Nephron (organoid): ENCODE data around the gene BIRC2.

Experiments
- H3K27ac Mint-ChIP-seq, 3 experiments: 2 replicates each; pipeline ENCODE4 v1.8.0; 2020; ENCODE audit warnings: mixed read lengths in 3 of 3, mild to moderate bottlenecking in 2 of 3, moderate library complexity in 1 of 3
- H3K27me3 Mint-ChIP-seq: 2 replicates; pipeline ENCODE4 v1.8.0; 2021; ENCODE audit warnings: low read depth, mild to moderate bottlenecking, moderate library complexity, mixed read lengths
- H3K36me3 Mint-ChIP-seq: 2 replicates; pipeline ENCODE4 v1.8.0; 2020; ENCODE audit warnings: low read depth, mixed read lengths
- H3K4me1 Mint-ChIP-seq: 2 replicates; pipeline ENCODE4 v1.8.0; 2020; ENCODE audit warnings: mixed read lengths
- H3K4me3 Mint-ChIP-seq, 3 experiments: 2 replicates each; pipeline ENCODE4 v1.8.0; 2020; ENCODE audit warnings: mild to moderate bottlenecking in 3 of 3, mixed read lengths in 3 of 3, moderate library complexity in 2 of 3
- H3K9me3 Mint-ChIP-seq: 2 replicates; pipeline ENCODE4 v1.8.0; 2020; ENCODE audit warnings: mixed read lengths
- TF ChIP-seq, protein P1 (sequence below), 3 experiments: fragments of 200-600 bp; sonication (generic); IDR thresholded peaks; one replicate each; pipeline ENCODE4 v1.5.0; 2021; ENCODE audit warnings: antibody characterized with exemption in 3 of 3; ENCODE audit not compliant: unreplicated experiment in 3 of 3

The BIRC2 gene

DNA sequence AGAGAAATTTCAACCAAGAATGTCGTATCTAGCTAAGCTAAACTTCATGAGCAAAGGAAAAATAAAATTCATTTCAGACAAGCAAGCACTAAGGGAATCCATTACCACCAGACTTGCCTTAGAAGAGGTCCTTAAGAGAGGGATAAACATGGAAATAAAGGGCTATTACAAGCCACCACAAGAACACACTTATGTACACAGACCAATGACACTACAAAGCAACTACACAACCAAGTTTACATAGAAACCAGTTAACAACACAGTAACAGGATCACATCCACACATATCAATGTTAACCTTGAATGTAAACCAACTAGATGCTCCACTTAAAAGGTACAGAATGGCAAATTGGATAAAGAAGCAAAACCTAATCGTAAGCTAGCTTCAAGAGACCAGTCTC lies 67.5 kb downstream of the BIRC2 start:
- Mint-ChIP-seq H3K4me1 (peaks cover 8% of the 10 kb centered on the region), H3K36me3 (peaks cover 65% of the 10 kb centered on the region), H3K9me3 (peaks cover 39% of the 10 kb centered on the region), H3K27ac (no peak overlapping the region), H3K4me3 (no peak overlapping the region), H3K27me3 (no peaks in the 10 kb centered on the region)
- TF ChIP-seq, protein P1, sequence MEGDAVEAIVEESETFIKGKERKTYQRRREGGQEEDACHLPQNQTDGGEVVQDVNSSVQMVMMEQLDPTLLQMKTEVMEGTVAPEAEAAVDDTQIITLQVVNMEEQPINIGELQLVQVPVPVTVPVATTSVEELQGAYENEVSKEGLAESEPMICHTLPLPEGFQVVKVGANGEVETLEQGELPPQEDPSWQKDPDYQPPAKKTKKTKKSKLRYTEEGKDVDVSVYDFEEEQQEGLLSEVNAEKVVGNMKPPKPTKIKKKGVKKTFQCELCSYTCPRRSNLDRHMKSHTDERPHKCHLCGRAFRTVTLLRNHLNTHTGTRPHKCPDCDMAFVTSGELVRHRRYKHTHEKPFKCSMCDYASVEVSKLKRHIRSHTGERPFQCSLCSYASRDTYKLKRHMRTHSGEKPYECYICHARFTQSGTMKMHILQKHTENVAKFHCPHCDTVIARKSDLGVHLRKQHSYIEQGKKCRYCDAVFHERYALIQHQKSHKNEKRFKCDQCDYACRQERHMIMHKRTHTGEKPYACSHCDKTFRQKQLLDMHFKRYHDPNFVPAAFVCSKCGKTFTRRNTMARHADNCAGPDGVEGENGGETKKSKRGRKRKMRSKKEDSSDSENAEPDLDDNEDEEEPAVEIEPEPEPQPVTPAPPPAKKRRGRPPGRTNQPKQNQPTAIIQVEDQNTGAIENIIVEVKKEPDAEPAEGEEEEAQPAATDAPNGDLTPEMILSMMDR (IDR thresholded peaks at IDR 0.05; ENCODE audit: unreplicated experiment in 3 of 3), result no peak

DNA sequence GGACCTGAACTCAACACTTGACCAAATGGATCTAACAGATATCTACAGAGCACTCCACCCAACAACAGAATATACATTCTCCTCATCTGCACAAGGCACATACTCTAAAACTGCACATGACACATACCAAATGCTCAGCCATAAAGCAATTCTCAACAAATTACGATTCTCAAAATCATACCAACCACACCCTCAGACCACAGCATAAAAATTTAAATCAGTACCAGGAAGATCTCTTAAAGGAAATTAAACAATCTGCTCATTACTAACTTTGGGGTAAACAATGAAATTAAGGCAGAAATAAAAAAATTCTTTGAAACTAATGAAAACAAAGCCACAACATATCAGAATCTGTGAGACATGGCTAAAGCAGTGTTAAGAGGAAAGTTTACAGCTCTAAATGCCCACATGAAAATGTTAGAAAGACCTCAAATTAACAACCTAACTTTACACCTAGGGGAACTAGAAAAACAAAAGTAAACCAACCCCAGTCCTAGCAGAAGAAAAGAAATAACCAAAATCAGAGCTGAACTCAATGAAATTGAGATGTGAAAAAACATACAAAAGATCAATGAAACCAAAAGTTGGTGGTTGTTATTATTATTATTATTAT lies 68.4 kb downstream of the BIRC2 start:
- Mint-ChIP-seq H3K27me3 (no peaks in the 10 kb centered on the region), H3K36me3 (peaks cover 67% of the 10 kb centered on the region), H3K9me3 (peaks cover 39% of the 10 kb centered on the region), H3K27ac (no peak overlapping the region), H3K4me1 (peaks cover 13% of the 10 kb centered on the region), H3K4me3 (no peak overlapping the region)
- TF ChIP-seq, protein P1 (IDR thresholded peaks at IDR 0.05; ENCODE audit: unreplicated experiment in 3 of 3), result no peak

DNA sequence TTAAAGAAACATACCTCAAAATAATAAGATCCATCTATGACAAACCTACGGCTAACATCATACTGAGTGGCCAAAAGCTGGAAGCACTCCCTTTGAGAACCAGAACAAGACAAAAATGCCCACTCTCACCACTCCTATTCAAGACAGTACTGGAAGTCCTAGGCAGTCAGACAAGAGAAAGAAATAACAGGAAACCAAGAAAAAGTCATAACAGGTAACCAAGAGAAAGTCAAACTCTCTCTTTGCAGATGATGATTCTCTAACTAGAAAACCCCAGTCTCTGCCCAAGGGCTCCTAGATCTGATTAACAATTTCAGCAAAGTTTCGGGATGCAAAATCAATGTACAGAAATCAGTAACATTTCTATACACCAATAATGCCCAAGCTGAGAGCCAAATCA lies 70.0 kb downstream of the BIRC2 start:
- Mint-ChIP-seq H3K4me3 (no peak overlapping the region), H3K27me3 (no peaks in the 10 kb centered on the region), H3K9me3 (peaks cover 39% of the 10 kb centered on the region), H3K36me3 (peaks cover 60% of the 10 kb centered on the region), H3K27ac (no peak overlapping the region), H3K4me1 (peaks cover 24% of the 10 kb centered on the region)
- TF ChIP-seq, protein P1 (IDR thresholded peaks at IDR 0.05; ENCODE audit: unreplicated experiment in 3 of 3), result no peak

DNA sequence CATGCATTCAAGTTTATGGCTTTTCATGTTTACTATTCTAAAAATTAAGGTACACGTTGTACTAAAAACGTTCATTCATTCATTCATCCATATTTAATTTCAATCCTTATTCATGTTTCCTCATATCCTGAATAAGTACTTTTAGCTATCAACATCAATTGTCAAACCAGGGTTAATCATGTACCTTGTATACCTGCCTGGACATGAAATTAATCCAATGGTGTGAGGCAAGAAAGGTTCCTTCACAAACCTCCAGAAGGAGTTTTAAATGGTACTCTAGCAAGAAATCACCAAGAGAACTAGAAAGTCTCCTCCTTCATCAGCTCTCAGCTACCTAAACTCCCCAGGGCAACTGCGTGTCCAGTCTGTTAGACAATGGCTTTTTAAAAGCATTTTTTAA lies 72.2 kb downstream of the BIRC2 start:
- peaks cover 40% of the 10 kb centered on the region for H3K4me1 Mint-ChIP-seq
- no peaks in the 10 kb centered on the region for H3K27me3 Mint-ChIP-seq

DNA sequence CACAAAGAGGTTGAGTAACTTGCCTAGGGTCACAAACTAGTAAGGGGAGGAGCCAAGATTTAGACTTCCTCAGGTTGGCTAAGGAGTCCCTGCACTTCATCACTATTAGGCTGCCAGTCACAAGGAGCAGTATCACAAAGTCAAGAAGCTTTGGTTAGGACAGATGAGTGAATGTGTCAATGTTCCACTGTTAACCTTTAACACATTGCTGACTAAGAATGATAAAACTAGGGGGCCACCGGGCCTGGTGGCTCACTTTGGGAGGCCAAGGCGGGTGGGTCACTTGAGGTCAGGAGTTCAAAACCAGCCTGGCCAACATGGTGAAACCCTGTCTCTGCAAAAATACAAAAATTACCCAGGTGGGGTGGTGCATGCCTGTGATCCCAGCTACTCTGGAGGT lies 73.5 kb downstream of the BIRC2 start:
- H3K27ac Mint-ChIP-seq, result peak overlapping the region; percentile 71 to 81 (median 74)
- H3K4me3 Mint-ChIP-seq, result no peak overlapping the region
- H3K27me3 Mint-ChIP-seq, result no peaks in the 10 kb centered on the region
- peaks cover 41% of the 10 kb centered on the region for H3K36me3 Mint-ChIP-seq
- peaks cover 40% of the 10 kb centered on the region for H3K4me1 Mint-ChIP-seq
- peaks cover 21% of the 10 kb centered on the region for H3K9me3 Mint-ChIP-seq
- TF ChIP-seq, protein P1 (IDR thresholded peaks at IDR 0.05; ENCODE audit: unreplicated experiment in 3 of 3), result no peak

More for the DNA sequence above, 72.2 kb downstream of the BIRC2 start:
- TF ChIP-seq, protein P1 (IDR thresholded peaks at IDR 0.05; ENCODE audit: unreplicated experiment in 3 of 3), result no peak
- no peak overlapping the region for H3K4me3 Mint-ChIP-seq
- H3K9me3 Mint-ChIP-seq, result peaks cover 35% of the 10 kb centered on the region
- peak overlapping the region in 1 of 3 experiments; percentile 50 for H3K27ac Mint-ChIP-seq
- H3K36me3 Mint-ChIP-seq, result peaks cover 55% of the 10 kb centered on the region

DNA sequence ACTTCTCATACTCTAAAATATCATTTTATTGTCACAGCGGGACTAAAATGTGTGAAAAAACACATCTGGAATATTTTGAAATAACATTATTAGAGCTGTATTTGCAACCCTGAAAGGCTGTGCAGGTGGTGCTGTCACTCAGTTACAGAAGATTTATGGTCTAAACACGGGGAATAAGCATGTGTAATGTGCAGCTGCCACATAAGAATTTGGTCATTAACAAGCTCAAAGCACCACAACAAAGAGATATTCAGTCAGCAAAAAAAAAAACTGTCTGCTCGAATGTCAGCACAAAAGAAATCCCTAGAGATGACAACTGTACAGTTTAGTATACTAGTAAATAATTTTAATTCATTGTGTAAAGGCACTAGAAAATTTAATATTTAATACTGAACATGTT lies 74.2 kb downstream of the BIRC2 start:
- TF ChIP-seq, protein P1 (IDR thresholded peaks at IDR 0.05; ENCODE audit: unreplicated experiment in 3 of 3), result no peak
- Mint-ChIP-seq H3K9me3 (peaks cover 16% of the 10 kb centered on the region), H3K4me1 (peaks cover 46% of the 10 kb centered on the region), H3K36me3 (peaks cover 36% of the 10 kb centered on the region), H3K27me3 (no peaks in the 10 kb centered on the region), H3K4me3 (no peak overlapping the region), H3K27ac (peak overlapping the region; percentile 71 to 81 (median 74))
